K562 treated with DMSO at 1 percent for 12 hours (cell line): ENCODE measurements around the gene SH2D1B. TPM values are rescaled to one million over a fixed set of nuclear protein-coding genes. Genes with fewer than 3 reads are reported as not detected.

Experiments
- total RNA-seq: library from RNA; unstranded; fragments of 300-600 nt; gene quantifications from 2 replicates; pipeline ENCODE4 v1.2.3, GENCODE V29; 2022; ENCODE audit not compliant: insufficient read depth

The SH2D1B gene, protein sequence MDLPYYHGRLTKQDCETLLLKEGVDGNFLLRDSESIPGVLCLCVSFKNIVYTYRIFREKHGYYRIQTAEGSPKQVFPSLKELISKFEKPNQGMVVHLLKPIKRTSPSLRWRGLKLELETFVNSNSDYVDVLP
- 0.64 TPM in 1 of 2 replicates, not detected in the other for total RNA-seq

GRCh38 chr1:162412002-162412401, at the start of gene SH2D1B:
TSS of gene SH2D1B (minus strand) at chr1:162412136. CDS start at chr1:162412016, 120 bp downstream.

GRCh38 chr1:162381383-162381782, 30.6 kb downstream of the SH2D1B start, which contains the start of gene C1orf226:
TSS of gene C1orf226 (plus strand) at chr1:162381728. CDS start at chr1:162381902, 174 bp downstream.

DNA sequence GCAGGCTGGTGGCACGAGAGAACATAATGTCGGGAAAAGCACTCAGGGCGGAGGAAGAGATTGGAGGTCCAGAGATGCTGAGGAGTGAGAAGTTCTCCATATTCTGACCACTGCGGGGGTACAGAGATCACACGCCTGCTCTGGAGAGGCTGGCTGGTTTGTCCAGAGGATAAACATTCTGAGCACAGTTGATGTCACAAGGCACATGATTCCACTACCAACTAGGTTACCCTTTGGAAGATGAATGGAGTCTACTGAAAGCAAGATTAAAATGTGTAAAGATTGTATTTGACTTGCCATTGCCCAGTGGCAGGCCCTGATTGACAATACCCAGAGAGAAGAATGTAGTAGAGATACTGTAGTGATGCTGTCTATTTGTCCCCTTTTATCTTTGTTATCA, 35.2 kb downstream of the SH2D1B start, which contains the start of gene SPATA46:
Gene SPATA46, minus strand, starts transcription at position 164 of the 400 bp plus-strand sequence. Its CDS starts 64 bp downstream, at position 100.

Other genes with a start within 250 kb of the SH2D1B start
- gene SPATA46, start 35.3 kb downstream of the SH2D1B start, total RNA-seq: not detected in 2 replicates
- 0.61 and 1.0 TPM in 2 replicates for gene C1orf226, start 30.4 kb downstream of the SH2D1B start, total RNA-seq
- 4.1 and 25.9 TPM in 2 replicates for gene UHMK1, start 85.7 kb upstream of the SH2D1B start, total RNA-seq
- gene UAP1, start 149.6 kb upstream of the SH2D1B start, total RNA-seq: 40.6 and 76.0 TPM in 2 replicates
- 0.22 and 1.2 TPM in 2 replicates for gene DDR2, start 220.3 kb upstream of the SH2D1B start, total RNA-seq